ENCODE measurements around the gene PLP1. TPM values are rescaled to one million over a fixed set of nuclear protein-coding genes. Genes with fewer than 3 reads are reported as not detected.
"Not testable (repeated sequence)": the region's sequence is repeated elsewhere in the genome, so short reads cannot be mapped to it uniquely, and the experiment has no call there.

The PLP1 gene
- total RNA-seq, 4 donors from 2014 or later: 11.2 to 27.5 (median 17.1) TPM

GRCh38 chrX:103747163-103747562, 29.5 kb upstream of the PLP1 start:
- Histone ChIP-seq H3K27me3 (no peaks in the 10 kb centered on the region), H3K27ac (no peak overlapping the region), H3K4me1 (no peaks in the 10 kb centered on the region), H3K9me3 (no peaks in the 10 kb centered on the region), H3K36me3 (no peaks in the 10 kb centered on the region), H3K4me3 (no peak overlapping the region)
- no peak for DNase-seq (ENCODE audit: low spot score in 2 of 2)
- WGBS: 79% methylated on average over 2 of the region's 2 CpGs
- no peak for TF ChIP-seq POLR2AphosphoS5 (IDR thresholded peaks at IDR 0.05)
- no peak for TF ChIP-seq CTCF (IDR thresholded peaks at IDR 0.05)
- TF ChIP-seq POLR2A (IDR thresholded peaks at IDR 0.05): no peak
- TF ChIP-seq EP300 (IDR thresholded peaks at IDR 0.05): no peak

GRCh38 chrX:103754401-103754800, 22.2 kb upstream of the PLP1 start:
- Histone ChIP-seq H3K36me3 (no peaks in the 10 kb centered on the region), H3K4me3 (no peak overlapping the region), H3K4me1 (no peaks in the 10 kb centered on the region), H3K27me3 (no peaks in the 10 kb centered on the region), H3K27ac (no peak overlapping the region), H3K9me3 (no peaks in the 10 kb centered on the region)
- no peak for DNase-seq (ENCODE audit: low spot score in 2 of 2)
- WGBS: 50% methylated on average over 4 of the region's 4 CpGs
- TF ChIP-seq CTCF (IDR thresholded peaks at IDR 0.05): no peak
- no peak for TF ChIP-seq POLR2A (IDR thresholded peaks at IDR 0.05)
- no peak for TF ChIP-seq POLR2AphosphoS5 (IDR thresholded peaks at IDR 0.05)
- no peak for TF ChIP-seq EP300 (IDR thresholded peaks at IDR 0.05)

DNA sequence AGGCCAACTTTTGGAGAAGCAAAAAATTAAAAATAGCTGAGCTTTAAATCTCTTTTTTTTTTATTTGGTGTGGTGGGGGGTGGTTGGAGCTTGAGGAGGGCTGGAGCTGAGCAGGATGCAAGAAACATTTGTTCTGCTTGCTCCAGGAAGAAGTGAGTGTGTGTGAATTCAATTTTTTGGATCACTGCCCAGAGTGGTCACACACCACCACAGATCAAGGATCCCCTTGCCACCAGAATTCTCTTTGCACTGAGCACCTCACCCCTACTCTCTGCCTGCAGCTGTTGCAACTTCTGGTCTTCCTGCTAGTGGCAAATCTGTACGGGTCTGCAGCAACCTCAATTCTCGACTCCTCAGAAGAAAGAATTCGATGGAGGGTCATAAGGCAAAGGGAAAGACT, 19.9 kb upstream of the PLP1 start:
- Histone ChIP-seq H3K4me3 (no peak overlapping the region), H3K9me3 (no peaks in the 10 kb centered on the region), H3K36me3 (no peaks in the 10 kb centered on the region), H3K27me3 (no peaks in the 10 kb centered on the region), H3K4me1 (no peaks in the 10 kb centered on the region), H3K27ac (no peak overlapping the region)
- 72% methylated on average over 3 of the region's 3 CpGs for WGBS
- no peak for DNase-seq (ENCODE audit: low spot score in 2 of 2)
- TF ChIP-seq EP300 (IDR thresholded peaks at IDR 0.05): no peak
- TF ChIP-seq CTCF (IDR thresholded peaks at IDR 0.05): no peak
- TF ChIP-seq POLR2AphosphoS5 (IDR thresholded peaks at IDR 0.05): no peak
- TF ChIP-seq POLR2A (IDR thresholded peaks at IDR 0.05): no peak

DNA sequence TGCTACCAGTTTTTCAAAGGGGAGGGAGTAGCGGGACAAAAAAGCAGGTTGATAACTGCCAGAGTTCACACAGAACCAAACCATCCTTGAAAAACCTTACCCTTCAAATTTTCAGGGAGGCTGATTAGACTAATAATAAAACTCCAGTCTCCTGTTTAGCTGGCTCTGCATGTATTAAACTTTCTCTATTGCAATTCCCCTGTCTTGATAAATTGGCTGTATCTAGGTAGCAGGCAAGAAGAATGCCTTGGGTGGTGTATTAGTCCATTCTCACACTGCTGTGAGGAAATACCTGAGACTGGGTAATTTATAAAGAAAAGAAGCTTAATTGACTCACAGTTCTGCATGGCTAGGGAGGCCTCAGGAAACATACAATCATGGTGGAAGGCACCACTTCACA, 18.1 kb upstream of the PLP1 start:
- DNase-seq (ENCODE audit: low spot score in 2 of 2): no peak
- Histone ChIP-seq H3K36me3 (no peaks in the 10 kb centered on the region), H3K4me1 (no peaks in the 10 kb centered on the region), H3K27me3 (no peaks in the 10 kb centered on the region), H3K9me3 (no peaks in the 10 kb centered on the region), H3K4me3 (no peak overlapping the region), H3K27ac (no peak overlapping the region)
- TF ChIP-seq POLR2A (IDR thresholded peaks at IDR 0.05): no peak
- 100% methylated on average over 1 of the region's 1 CpG for WGBS

DNA sequence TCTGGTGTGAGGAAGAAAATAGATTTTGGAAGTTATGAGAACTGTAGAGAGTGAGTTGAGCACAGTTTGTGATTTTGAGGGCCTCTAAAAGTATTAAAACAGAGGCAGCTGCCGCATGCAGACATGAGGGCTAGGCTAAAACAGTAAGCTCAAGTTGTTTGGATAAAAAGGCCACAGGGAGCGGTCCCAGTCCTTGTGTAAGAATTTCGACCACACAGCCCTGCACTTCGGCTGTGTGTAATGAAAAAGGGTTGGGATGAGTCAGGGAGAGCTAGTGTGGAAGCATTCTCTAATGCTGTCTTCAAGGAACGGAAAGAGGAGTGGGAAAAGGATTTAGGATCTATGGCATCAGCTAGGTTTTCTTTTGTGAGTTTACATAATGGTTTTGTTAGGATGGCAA, 13.1 kb upstream of the PLP1 start:
- WGBS: 82% methylated on average over 5 of the region's 5 CpGs
- not testable (repeated sequence) for H3K9me3 ChIP-seq; H3K4me1 ChIP-seq; H3K27ac ChIP-seq; H3K27me3 ChIP-seq; DNase-seq (ENCODE audit: low spot score in 2 of 2); H3K36me3 ChIP-seq; H3K4me3 ChIP-seq

DNA sequence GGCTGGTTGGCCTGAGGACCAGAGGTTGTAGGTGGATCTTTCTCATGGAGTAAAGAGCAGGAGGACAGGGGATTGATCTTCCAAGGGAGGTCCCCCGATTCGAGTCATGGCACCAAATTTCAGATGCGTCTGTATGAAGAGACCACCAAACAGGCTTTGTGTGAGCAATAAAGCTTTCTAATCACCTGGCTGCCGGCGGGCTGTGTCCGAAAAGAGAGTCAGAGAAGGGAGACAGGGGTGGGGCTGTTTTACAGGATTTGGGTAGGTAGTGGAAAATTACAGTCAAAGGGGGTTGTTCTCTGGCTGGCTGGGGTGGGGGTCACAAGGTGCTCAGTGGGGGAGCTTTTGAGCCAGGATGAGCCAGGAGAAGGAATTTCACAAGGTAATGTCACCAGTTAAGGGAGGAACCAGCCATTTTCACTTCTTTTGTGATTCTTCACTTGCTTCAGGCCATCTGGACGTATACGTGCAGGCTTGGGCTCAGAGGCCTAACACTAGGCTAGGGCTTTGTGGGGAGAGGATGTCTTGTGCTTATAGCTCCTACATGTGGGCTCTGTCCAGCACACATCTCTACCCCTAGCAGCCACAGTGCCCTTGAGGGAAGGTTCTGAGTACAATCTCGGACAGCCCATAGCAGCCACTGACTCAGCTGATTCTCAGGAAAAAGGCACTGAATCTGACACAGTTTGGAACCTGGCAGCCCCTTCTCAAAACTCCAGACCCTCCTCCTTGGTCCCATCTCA, 9.7 kb upstream of the PLP1 start:
- DNase-seq (ENCODE audit: low spot score in 2 of 2); H3K4me1 ChIP-seq; H3K4me3 ChIP-seq; H3K36me3 ChIP-seq; H3K9me3 ChIP-seq; H3K27ac ChIP-seq; H3K27me3 ChIP-seq: not testable (repeated sequence)
- 85% methylated on average over 7 of the region's 9 CpGs for WGBS

GRCh38 chrX:103773445-103773844, 3.2 kb upstream of the PLP1 start:
- no peak for DNase-seq (ENCODE audit: low spot score in 2 of 2)
- H3K27me3 ChIP-seq: no peaks in the 10 kb centered on the region
- WGBS: 49% methylated on average over 3 of the region's 3 CpGs
- no peaks in the 10 kb centered on the region for H3K9me3 ChIP-seq
- H3K27ac ChIP-seq: no peak overlapping the region
- H3K4me3 ChIP-seq: no peak overlapping the region
- no peaks in the 10 kb centered on the region for H3K36me3 ChIP-seq
- no peak for TF ChIP-seq CTCF (IDR thresholded peaks at IDR 0.05)
- no peak for TF ChIP-seq EP300 (IDR thresholded peaks at IDR 0.05)
- TF ChIP-seq POLR2A (IDR thresholded peaks at IDR 0.05): no peak
- TF ChIP-seq POLR2AphosphoS5 (IDR thresholded peaks at IDR 0.05): no peak
- no peaks in the 10 kb centered on the region for H3K4me1 ChIP-seq

Measured in suprapubic skin (tissue), 4 donors.